ENCODE results near the gene SECISBP2L.

The SECISBP2L gene

DNA sequence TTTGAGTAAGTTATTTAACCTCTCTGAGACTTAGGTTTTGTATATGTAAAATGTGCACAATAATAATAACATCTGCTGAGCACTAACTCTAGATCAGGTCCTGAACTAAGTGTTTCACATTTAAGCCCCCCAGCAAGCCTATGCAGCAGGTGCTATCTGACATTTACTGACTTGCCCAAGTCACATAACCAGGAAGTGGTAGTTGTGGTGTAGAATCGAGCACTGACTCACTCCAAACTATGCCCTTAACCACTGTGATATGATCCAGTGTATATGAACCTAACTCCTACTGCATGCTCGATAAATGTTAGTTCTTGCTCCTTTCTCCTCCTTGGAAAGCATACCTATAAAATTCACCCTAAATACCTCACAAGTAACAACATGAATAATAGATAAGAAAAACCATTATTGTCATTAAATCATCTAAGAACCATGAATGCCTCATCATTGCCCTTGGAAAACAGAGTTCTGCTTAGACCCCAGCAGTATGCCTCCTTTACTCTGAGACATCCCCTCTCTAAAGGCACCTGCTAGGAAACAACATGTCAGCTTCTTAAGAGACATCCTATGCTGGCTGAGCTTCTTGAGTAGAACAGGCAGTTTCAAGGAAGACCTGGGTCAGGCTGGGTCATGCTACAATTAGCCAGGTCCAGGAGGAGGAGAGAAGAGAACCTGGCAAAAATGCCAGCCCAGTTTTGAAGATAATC is 79.5 kb downstream of the SECISBP2L start:
- DNase-seq (ENCODE audit: low spot score), result peak; percentile 55

DNA sequence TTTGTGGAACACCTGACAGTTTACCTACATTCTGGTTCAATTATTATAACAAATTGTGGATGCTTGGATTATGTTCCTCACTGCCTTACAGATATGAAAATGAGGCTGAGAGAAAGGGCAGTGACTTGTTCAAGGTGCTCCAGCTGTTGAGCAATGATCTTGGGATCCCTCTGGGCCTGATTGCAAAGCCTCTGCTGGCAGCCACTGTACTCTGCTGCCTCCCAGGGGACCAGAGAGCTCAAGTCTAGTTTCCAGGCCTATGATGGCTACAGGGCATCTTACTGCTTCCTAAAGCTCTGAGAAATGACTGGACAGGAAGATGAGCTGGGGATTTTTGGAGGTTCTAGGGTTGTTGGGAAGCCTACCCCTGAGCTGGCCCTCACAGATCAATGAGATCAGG is 80.3 kb downstream of the SECISBP2L start:
- peak; percentile 65 for DNase-seq (ENCODE audit: low spot score)

DNA sequence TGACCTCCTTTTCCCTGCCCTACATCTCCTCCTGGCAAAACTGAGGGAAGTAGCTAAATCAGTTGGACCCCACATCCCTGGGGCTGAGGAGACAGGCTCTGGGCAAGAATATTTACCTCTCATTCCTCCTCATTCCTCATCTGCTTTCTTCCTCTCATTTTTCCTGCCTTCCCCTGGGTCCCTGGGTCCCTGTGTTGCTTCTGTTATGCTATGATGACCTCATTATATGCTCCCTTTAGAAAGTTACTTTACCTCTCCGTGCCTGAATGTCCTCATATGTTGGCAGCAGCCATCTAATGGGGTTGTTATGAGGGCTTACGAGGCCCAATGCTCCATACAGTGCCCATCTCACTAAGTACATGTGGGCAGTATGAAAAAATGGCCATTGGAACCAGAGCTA is 81.3 kb downstream of the SECISBP2L start:
- no peak for DNase-seq (ENCODE audit: low spot score)

DNA sequence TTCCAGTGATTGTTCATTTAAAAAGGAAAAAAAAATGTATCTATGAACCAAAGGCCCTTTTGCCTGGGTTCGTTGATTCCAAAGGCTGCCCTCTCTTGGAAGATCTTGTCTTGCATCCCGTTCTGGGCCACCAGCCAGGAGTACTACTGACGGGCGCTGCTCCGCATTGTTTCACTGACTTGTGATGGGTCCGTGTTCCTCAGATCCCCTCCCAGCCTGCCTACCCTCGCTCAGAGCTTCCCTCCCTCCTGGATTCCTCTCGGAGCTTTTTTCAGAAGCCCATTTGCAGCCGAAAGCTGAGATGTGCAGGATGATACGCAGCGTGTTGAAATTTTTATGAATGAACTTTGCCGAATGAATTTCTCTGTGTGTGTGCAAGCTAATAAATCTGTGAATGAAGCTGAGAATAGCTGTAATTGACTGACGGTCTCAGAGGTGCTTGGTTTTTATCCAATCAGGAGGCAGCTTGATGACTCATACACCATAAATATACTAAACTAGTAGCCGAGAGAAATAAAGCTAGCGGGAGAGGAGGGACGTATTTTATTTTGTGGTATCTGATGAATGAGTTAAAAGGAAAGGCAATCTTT is 82.6 kb downstream of the SECISBP2L start, which contains the start of gene SHC4:
Gene SHC4 (minus strand): TSS at position 396 of the 590 bp plus-strand sequence. CDS start 904 bp downstream, outside the sequence.
- DNase-seq (ENCODE audit: low spot score), result peak; percentile 84

DNA sequence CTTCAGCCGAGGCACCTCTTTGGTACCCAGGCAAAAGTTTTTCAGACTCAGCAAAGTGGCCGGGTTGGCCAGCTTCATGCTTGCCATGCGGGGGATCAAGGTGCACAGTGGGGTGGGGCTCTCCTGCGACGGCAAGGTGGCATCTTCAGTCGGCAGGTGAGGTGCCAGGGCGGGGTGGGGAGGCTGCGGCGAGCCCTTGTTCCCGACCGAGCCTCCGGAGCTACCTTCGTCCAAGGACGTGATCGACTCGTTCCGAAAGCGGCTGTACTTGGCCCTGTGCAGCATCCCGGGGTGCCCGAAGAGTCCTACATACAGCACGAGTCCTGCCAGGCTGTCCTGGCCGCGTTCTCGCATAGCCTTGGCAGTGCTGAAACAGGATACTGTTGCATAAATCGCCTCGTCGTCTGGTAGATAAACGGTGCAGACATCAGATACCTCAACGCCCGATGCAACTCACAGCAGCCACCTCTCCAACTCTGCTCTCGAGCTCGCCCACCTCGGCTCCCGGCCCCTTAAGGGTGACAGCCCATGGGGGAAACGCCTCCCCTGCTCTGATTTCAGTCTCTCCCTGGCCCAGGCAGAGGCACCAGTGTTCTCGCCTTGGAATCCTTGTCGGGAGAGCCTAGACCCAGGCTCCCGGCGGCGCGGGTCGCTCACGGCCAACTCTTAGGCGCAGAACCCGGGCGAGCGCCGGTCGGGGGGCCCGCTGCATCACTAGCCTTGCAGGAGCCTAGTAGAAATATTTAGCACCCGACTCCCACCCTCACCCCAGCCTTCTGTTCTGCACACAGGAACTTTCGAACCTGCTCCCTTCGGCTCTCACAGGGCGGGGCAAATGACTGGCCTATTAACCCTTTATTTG is 83.4 kb downstream of the SECISBP2L start:
- peak; percentile 31 for DNase-seq (ENCODE audit: low spot score)

DNA sequence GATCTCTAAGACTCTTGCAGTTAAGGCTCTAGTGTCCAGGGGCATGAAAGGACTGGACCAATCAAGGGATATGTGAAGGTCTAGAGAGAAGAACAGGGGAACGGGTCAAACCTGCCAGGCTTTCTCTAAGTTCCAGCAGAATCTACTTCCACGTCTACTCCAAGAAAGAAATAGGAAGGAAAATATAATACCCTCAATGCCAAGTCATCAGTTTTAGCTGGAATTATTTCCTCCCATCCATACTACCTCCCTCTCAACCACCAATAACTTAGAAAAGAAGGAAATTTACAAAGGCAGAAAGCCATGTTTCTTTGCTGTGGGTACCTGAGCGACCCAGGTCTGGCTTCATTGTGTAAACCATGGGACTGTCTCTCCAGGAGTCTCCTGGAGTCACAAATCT is 90.3 kb downstream of the SECISBP2L start:
- DNase-seq (ENCODE audit: low spot score), result no peak

DNA sequence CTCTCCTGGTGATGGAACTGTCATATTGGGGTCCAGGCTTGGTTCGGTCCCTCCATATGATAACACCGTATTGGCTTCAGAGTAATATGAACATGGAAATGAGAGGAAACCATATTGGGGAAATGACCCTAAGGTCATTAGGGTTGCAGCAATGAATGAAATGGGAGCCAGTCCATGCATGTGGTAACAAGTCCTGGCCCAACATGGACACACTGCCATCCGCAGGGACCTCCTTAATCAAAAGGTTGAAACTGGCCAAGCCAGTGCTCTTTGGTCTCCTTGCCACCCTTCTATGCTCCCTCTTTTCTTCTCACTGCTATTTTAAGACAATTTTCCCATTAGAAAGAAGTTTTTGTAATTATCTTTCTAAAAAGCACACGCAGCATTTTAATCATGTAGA is 90.9 kb downstream of the SECISBP2L start:
- DNase-seq (ENCODE audit: low spot score), result no peak

DNA sequence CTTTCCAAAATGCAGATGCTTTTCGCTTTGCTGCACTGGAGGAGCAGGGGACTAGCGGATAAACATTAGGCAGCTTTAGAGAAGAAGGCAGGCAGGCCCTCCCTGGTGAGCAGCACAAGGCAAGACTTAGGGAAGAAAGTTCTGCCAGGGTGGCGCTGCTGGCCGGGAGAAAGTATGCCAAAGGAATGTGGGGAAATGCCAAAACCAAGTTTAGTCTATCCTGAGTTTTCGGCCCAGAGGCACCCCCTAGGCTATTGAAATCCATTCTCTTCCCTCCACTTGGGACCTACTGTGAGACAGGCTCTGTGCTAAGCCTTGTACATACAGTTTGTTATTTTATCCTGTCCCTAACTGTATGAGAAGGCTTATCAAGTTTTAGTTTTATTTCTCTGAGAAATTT is 91.7 kb downstream of the SECISBP2L start:
- peak; percentile 63 for DNase-seq (ENCODE audit: low spot score)

DNA sequence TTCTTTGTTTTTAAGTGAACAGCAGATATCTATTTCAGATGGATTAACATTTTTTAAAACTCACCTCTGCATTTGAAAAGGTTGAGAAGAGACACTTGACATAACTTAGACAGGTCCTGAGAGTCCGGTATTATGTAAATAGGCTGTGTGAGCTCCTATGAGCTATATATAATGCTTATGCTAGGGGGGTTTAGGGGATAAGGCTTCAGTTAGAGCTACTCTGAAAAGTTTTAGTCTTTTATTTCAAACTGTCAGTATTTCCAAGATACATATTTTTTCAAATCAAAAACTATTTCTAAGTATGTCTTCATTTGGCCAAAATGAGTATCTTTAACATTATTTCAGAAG is 99.4 kb downstream of the SECISBP2L start:
- no peak for DNase-seq (ENCODE audit: low spot score)

DNA sequence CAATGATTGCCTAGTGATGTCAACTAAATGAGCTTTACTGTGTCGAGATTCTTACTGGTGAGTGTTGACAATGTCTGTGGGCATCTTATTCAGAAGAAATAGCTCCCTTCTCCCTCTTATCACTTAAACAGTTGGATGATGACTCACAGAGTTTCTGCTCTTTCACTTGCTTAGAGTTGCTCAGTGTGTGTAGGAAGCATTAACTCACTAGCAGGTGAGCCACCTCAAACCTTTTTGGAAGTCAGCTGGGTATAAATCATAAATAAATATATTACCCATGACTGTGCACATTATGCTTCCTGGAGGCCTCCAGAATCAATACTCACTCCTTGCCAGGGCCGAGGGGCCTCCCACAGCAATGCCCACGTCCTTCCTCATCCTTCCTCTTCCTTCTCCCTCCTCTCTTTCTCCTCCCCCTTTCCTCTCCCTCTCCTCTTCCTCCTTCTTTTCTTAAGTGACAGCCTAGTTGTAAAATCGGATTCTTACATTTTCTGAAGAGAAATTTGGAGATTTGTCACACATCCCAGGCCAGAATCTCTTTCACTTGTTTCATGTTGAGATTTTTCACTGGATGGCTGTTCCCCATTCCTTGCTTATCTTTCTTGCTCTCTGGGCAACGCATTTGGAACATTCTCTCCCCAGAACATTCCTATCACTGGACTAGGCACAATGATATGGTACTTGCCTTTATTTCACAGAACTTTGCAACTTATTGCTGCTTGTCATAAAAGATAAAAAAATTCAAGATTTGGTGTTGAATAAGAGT is 100.0 kb downstream of the SECISBP2L start:
- no peak for DNase-seq (ENCODE audit: low spot score)

DNA sequence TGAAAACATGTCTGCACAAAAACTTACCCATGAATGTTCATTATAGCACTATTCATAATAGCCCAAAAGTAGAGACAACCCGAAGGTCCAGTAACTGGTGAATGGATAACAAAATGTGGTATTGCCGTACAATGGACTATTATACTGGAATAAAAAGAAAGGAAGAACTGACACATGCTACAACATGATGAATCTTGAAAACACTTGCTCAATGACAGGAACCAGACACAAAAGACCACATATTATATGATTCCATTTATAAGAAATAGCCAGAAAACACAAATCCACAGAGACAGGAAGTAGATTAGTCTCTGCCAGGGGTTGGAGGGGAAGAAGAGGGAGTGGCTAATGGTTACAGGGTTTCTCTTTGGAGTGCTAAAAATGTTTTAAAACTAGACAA is 100.9 kb downstream of the SECISBP2L start:
- DNase-seq (ENCODE audit: low spot score), result no peak

DNA sequence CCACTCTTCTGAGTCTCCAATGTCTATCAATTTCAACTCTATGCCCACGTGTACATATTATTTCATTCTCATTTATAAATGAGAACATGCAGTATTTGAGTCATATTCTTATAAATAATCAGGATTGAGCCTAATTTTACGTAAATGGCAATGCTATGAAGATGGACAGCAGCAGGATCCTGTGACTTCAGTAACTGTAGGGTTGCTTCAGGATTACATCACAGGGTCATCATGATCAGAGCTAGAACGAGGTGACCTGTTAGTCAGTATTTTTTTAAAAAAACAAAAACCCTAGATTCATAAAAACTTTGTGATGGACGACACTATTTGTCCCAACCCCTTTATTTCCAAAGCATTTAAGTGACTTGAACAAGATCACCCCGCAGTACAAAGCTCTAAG is 104.3 kb downstream of the SECISBP2L start:
- DNase-seq (ENCODE audit: low spot score), result no peak

DNA sequence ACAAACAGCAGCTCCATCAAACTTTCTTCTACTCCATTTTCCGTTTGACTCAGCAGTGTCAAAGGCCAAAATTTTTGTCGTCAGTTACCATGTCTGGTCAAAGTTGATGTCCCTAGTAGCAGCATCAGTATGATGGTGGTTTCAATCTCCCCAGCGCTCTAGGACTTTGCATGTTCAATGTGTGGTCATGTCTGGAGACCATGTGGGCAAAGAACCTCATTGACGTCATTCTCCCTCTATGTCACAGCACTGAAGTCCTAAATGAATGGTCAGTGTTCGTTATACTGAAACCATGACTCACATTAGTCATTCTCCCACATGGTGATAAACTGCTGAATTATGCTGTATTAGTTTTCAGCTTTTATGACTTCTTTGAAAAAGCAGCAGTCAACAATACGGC is 105.7 kb downstream of the SECISBP2L start:
- DNase-seq (ENCODE audit: low spot score), result peak; percentile 59

DNA sequence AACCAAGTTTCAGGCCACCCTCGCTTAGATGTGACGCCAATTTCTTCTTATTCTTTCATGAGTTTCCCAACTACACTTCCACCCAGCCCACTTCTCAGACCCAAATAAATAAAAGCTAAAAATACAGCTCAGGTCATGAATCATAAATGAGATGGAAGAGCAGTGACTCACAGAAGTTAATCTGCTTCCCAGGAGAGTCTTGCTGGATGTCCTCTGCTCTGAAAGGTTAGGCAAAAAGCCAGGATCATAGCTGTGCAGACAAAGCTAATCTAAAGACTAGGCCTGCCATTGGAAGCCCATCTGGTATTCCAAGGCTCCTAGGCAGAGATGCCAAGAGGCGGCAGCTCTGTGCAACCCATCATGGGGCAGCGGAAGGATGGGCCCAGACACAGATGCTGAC is 106.6 kb downstream of the SECISBP2L start:
- DNase-seq (ENCODE audit: low spot score), result peak; percentile 69

Measured in AG08396 (cell line).